CD4-positive, alpha-beta T cell (primary cell): ENCODE results near the gene STARD13. TPM values are rescaled to one million over a fixed set of nuclear protein-coding genes. Genes with fewer than 3 reads are reported as not detected.

Experiments
- ATAC-seq: fragments of 200-7000 bp; cut with Tn5 transposase; one replicate; pipeline ENCODE4 v1.10.0; 2022; ENCODE audit warnings: mild to moderate bottlenecking; ENCODE audit not compliant: poor library complexity
- CTCF ChIA-PET: fragments of 350-600 bp; sonication (Branson Sonifier 250); formaldehyde crosslinking; loops from one replicate; lab custom pipeline; 2021; ENCODE audit warnings: antibody characterized with exemption, inconsistent platforms; lab: Charles Lee
- POLR2A ChIA-PET: fragments of 350-600 bp; sonication (Branson Sonifier 250); formaldehyde crosslinking; loops from one replicate; lab custom pipeline; 2021; ENCODE audit warnings: antibody characterized with exemption, inconsistent platforms; lab: Charles Lee
- DNase-seq, 14 experiments: peaks; one replicate each; pipeline ENCODE4 v3.0.0-alpha.2; 2013 to 2020; ENCODE audit warnings: mixed read lengths in 2 of 14
- H3K27ac ChIP-seq, 2 donors: one replicate each; pipeline versions ENCODE4 v1.5.1 to v1.7.0; 2013; ENCODE audit warnings: low read length in 2 of 2, low read depth in 1 of 2, mild to moderate bottlenecking in 1 of 2
- H3K27me3 ChIP-seq, 2 experiments: 1 replicate in 1 of 2; 2 replicates in 1 of 2; pipeline versions ENCODE4 v1.6.1 to v1.7.0; 2013; ENCODE audit warnings: low read length in 2 of 2, control low read depth in 1 of 2, mild to moderate bottlenecking in 1 of 2, moderate library complexity in 1 of 2; ENCODE audit not compliant: insufficient read depth in 2 of 2, control insufficient read depth in 1 of 2
- H3K36me3 ChIP-seq: one replicate; pipeline ENCODE4 v1.6.1; 2013; ENCODE audit warnings: low read length, control low read depth; ENCODE audit not compliant: insufficient read depth
- H3K4me1 ChIP-seq: one replicate; pipeline ENCODE4 v1.6.1; 2013; ENCODE audit warnings: low read length, control low read depth; ENCODE audit not compliant: insufficient read depth
- H3K4me3 ChIP-seq: one replicate; pipeline ENCODE4 v1.5.1; 2013; ENCODE audit warnings: mild to moderate bottlenecking, low read length, moderate library complexity
- H3K9me3 ChIP-seq, 2 experiments: 1 replicate in 1 of 2; 2 replicates in 1 of 2; pipeline versions ENCODE4 v1.6.1 to v1.7.0; 2013; ENCODE audit warnings: low read length in 2 of 2, mild to moderate bottlenecking in 2 of 2, control low read depth in 1 of 2, moderate library complexity in 1 of 2; ENCODE audit not compliant: control insufficient read depth in 1 of 2, insufficient read depth in 1 of 2
- H3K27ac Mint-ChIP-seq: one replicate; pipeline ENCODE4 v1.8.0; 2020; ENCODE audit warnings: mixed read lengths
- H3K27me3 Mint-ChIP-seq: one replicate; pipeline ENCODE4 v1.8.0; 2021; ENCODE audit warnings: mixed read lengths
- H3K36me3 Mint-ChIP-seq: one replicate; pipeline ENCODE4 v1.8.0; 2021; ENCODE audit warnings: low read depth, mixed read lengths
- H3K4me1 Mint-ChIP-seq: one replicate; pipeline ENCODE4 v1.8.0; 2021; ENCODE audit warnings: low read depth, mixed read lengths
- H3K4me3 Mint-ChIP-seq: one replicate; pipeline ENCODE4 v1.8.0; 2020; ENCODE audit warnings: mild to moderate bottlenecking, mixed read lengths
- H3K9me3 Mint-ChIP-seq: one replicate; pipeline ENCODE4 v1.8.0; 2020; ENCODE audit warnings: mixed read lengths
- CTCF ChIP-seq: fragments of 200-600 bp; IDR thresholded peaks from one replicate; pipeline ENCODE4 v1.8.0; 2022; ENCODE audit warnings: antibody characterized with exemption, mild to moderate bottlenecking
- intact Hi-C, 2 experiments: fragments of 100-400 bp; cut with DNase I in 1 of 2; cut with micrococcal nuclease in 1 of 2; formaldehyde crosslinking; loops; one replicate each; pipeline versions ENCODE4 v1.15.1 to v1.9.0; 2023 to 2025; cut with DNase I, micrococcal nuclease
- polyA plus RNA-seq, 2 donors: library from polyadenylated mRNA; unstranded; fragments of 120-200 nt; gene quantifications; one replicate each; pipeline ENCODE4 v1.2.1, GENCODE V29; 2013
- total RNA-seq, 174 experiments: library from RNA in 2 of 174; stranded (reverse) in 2 of 174; gene quantifications; one replicate each; pipeline ENCODE4 v1.2.3 and lab custom pipeline; 2021 to 2026

STARD13 gene
- total RNA-seq (not detected), total RNA-seq (lab: John Stamatoyannopoulos, UW) (0 to 1.00 (median 0.08) reads per million in 172 experiments)
- polyA plus RNA-seq (2013, experiment 1 of 2) = 0.13 TPM
- 0.65 TPM for polyA plus RNA-seq (2013, experiment 2 of 2)

- intact Hi-C loops = no loop called here
- H3K27ac Mint-ChIP-seq = no peak within 1 kb of the TSS
- H3K4me1 Mint-ChIP-seq = peaks cover 18% of the 10 kb centered on the region
- H3K27me3 Mint-ChIP-seq = peaks cover 69% of the 10 kb centered on the region
- H3K27me3 ChIP-seq = peaks cover 12 to 28% of the 10 kb centered on the region in 2 experiments
- ChIA-PET POLR2A (no interaction called here), CTCF (no interaction called here)
- H3K9me3 Mint-ChIP-seq = no peaks in the 10 kb centered on the region
- DNase-seq (peak in 2 of 14 experiments; percentile 13 to 14), ATAC-seq (no peak)
- H3K36me3 Mint-ChIP-seq = no peaks in the 10 kb centered on the region
- peak within 1 kb of the TSS; percentile 63 for H3K4me3 Mint-ChIP-seq
- TF ChIP-seq CTCF = no peak
- H3K36me3 ChIP-seq = no peaks in the 10 kb centered on the region
- H3K4me3 ChIP-seq = peak within 1 kb of the TSS; percentile 43
- peaks cover 11% of the 10 kb centered on the region for H3K4me1 ChIP-seq
- H3K27ac ChIP-seq = no peak within 1 kb of the TSS
- H3K9me3 ChIP-seq = no peaks in the 10 kb centered on the region
Observed at GRCh38 chr13:33285420-33286124, at the start of gene STARD13. TSS of gene STARD13 (minus strand) at chr13:33285755. CDS start at chr13:33285638, 117 bp downstream.

- no peak for ATAC-seq
- Histone ChIP-seq H3K9me3 (no peaks in the 10 kb centered on the region), H3K4me3 (no peak overlapping the region), H3K27me3 (peaks cover 0 to 4% of the 10 kb centered on the region in 2 experiments), H3K36me3 (no peaks in the 10 kb centered on the region), H3K27ac (no peak overlapping the region), H3K4me1 (no peaks in the 10 kb centered on the region)
- DNase-seq = no peak
- Mint-ChIP-seq H3K36me3 (no peaks in the 10 kb centered on the region), H3K27ac (no peak overlapping the region), H3K4me1 (no peaks in the 10 kb centered on the region), H3K27me3 (peaks cover 29% of the 10 kb centered on the region), H3K9me3 (no peaks in the 10 kb centered on the region), H3K4me3 (no peak overlapping the region)
- TF ChIP-seq CTCF = no peak
- ChIA-PET POLR2A (no interaction called here), CTCF (no interaction called here)
- intact Hi-C loops = no loop called here
Observed at GRCh38 chr13:33334831-33335230, 49.3 kb upstream of the STARD13 start.

- no peak overlapping the region for H3K4me3 ChIP-seq
- Mint-ChIP-seq H3K4me3 (no peak overlapping the region), H3K27ac (no peak overlapping the region), H3K36me3 (no peaks in the 10 kb centered on the region), H3K27me3 (peaks cover 29% of the 10 kb centered on the region), H3K4me1 (no peaks in the 10 kb centered on the region), H3K9me3 (no peaks in the 10 kb centered on the region)
- H3K4me1 ChIP-seq = no peaks in the 10 kb centered on the region
- ChIA-PET CTCF (no interaction called here), POLR2A (no interaction called here)
- intact Hi-C loops = no loop called here
- H3K27me3 ChIP-seq = peaks cover 0 to 4% of the 10 kb centered on the region in 2 experiments
- TF ChIP-seq CTCF = no peak
- ATAC-seq = no peak
- H3K9me3 ChIP-seq = no peaks in the 10 kb centered on the region
- H3K36me3 ChIP-seq = no peaks in the 10 kb centered on the region
- DNase-seq = no peak
- H3K27ac ChIP-seq = no peak overlapping the region
Observed at GRCh38 chr13:33331962-33332361, 46.4 kb upstream of the STARD13 start.
